ENCODE results near the gene PDCL3. TPM values are rescaled to one million over a fixed set of nuclear protein-coding genes. Genes with fewer than 3 reads are reported as not detected.

The PDCL3 gene
- total RNA-seq, 5 donors from 2014 or later (not counting 1 experiment from before 2014, with no cell fraction given) = 17.2 to 21.9 (median 18.6) TPM

DNA sequence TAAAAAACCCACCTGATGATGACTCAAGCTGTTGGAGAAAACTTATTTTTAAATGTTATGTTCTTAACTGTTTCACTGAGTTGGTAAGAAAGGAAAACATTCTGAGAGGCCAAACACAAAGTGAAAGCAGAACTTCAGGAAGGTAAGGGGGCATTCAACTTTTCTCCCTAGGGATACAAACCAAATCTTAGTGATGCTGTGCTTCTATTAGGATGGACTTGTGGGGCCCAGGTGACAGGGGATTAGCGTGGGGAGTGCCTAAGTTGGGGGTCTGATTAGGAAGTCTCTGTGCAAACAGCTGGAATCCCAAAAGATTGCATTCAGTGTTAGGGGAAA, 18.5 kb downstream of the PDCL3 start:
- H3K36me3 ChIP-seq (ENCODE audit: control insufficient read depth in 2 of 2, extremely low read depth in 1 of 2, insufficient read depth in 1 of 2, low read length in 1 of 2) = peaks cover 0 to 13% of the 10 kb centered on the region in 2 donors
- H3K27ac Mint-ChIP-seq = peak overlapping the region; percentile 98 to 99
- no peaks in the 10 kb centered on the region for H3K27me3 Mint-ChIP-seq
- ATAC-seq (replicated peaks in 1 of 4) = peak in 2 of 4 experiments; percentile 9 to 13
- peaks cover 5% of the 10 kb centered on the region for H3K36me3 Mint-ChIP-seq
- ChIA-PET POLR2A (interaction anchor here (0.6 to 1.9 kb wide), 7 partner anchors 10 to 570 kb away, joined by 3 to 16 read pairs (median 4); partner anchors contain the start of gene PDCL3 (in 2 of the 2)), CTCF (interaction anchor here (0.6 to 3.2 kb wide), 14 partner anchors 12 to 1090 kb away, joined by 3 to 21 read pairs (median 4); partner anchors contain the start of genes PDCL3 (in 2 of the 2) and RPL31 (in 1 of the 2))
- H3K27me3 ChIP-seq (replicated peaks in 1 of 2; ENCODE audit: control insufficient read depth in 2 of 2, extremely low read depth in 1 of 2, insufficient read depth in 2 of 2, low read length in 1 of 2) = no peaks in the 10 kb centered on the region
- no peak for DNase-seq
- no peaks in the 10 kb centered on the region for H3K9me3 ChIP-seq
- H3K4me1 ChIP-seq (ENCODE audit: control insufficient read depth in 1 of 2, extremely low read depth in 1 of 2, insufficient read depth in 2 of 2, low read length in 2 of 2) = peaks cover 14 to 41% of the 10 kb centered on the region in 2 experiments
- H3K4me3 Mint-ChIP-seq = peak overlapping the region; percentile 49 to 66 (median 52)
- no CpG with 5 or more reads among the region's 1 CpG for WGBS (ENCODE audit: insufficient coverage)
- peaks cover 34 to 53% (median 50%) of the 10 kb centered on the region in 3 donors for H3K4me1 Mint-ChIP-seq
- no peaks in the 10 kb centered on the region for H3K9me3 Mint-ChIP-seq
- H3K4me3 ChIP-seq (ENCODE audit: control insufficient read depth in 1 of 2, extremely low read depth in 1 of 2, low read length in 1 of 2) = peak overlapping the region in 1 of 2 donors; percentile 7
- H3K27ac ChIP-seq (ENCODE audit: low read length) = peak overlapping the region; percentile 92

DNA sequence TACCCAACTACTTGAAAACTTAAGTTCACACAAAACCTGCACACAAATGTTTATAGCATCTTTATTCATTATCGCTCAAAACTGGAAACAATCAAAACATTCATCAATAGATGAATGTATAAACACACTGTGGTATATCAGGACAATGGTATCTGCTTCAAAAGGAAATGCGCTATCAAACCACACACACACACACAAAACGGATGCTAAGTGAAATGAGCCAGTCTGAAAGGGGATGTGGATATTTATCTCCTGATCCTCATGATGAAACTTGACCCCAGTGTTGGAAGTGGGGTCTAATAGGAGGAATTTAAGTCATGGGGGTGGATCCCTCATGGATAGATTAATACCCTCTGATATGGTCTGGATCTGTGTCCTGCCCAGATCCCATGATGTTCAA, 22.0 kb downstream of the PDCL3 start:
- Histone ChIP-seq H3K9me3 (no peaks in the 10 kb centered on the region), H3K4me3 (ENCODE audit: control insufficient read depth in 1 of 2, extremely low read depth in 1 of 2, low read length in 1 of 2) (no peak overlapping the region), H3K27ac (ENCODE audit: low read length) (no peak overlapping the region), H3K36me3 (ENCODE audit: control insufficient read depth in 2 of 2, extremely low read depth in 1 of 2, insufficient read depth in 1 of 2, low read length in 1 of 2) (no peaks in the 10 kb centered on the region), H3K27me3 (replicated peaks in 1 of 2; ENCODE audit: control insufficient read depth in 2 of 2, extremely low read depth in 1 of 2, insufficient read depth in 2 of 2, low read length in 1 of 2) (peaks cover 0 to 6% of the 10 kb centered on the region in 2 experiments), H3K4me1 (ENCODE audit: control insufficient read depth in 1 of 2, extremely low read depth in 1 of 2, insufficient read depth in 2 of 2, low read length in 2 of 2) (peaks cover 14 to 44% of the 10 kb centered on the region in 2 experiments)
- ATAC-seq (replicated peaks in 1 of 4) (no peak), DNase-seq (peak in 3 of 35 experiments; percentile 24 to 30 (median 29))
- WGBS (ENCODE audit: insufficient coverage) = 80% methylated on average over 1 of the region's 3 CpGs
- Mint-ChIP-seq H3K27ac (peak overlapping the region in 1 of 2 donors; percentile 52), H3K4me1 (peaks cover 32 to 67% (median 66%) of the 10 kb centered on the region in 3 donors), H3K9me3 (no peaks in the 10 kb centered on the region), H3K4me3 (no peak overlapping the region), H3K27me3 (peaks cover 0 to 2% of the 10 kb centered on the region in 2 donors), H3K36me3 (no peaks in the 10 kb centered on the region)
- ChIA-PET CTCF (interaction anchor here in 1 of 2 donors (1.1 kb wide), 1 partner anchor 10 kb away, joined by 3 read pairs; no protein-coding TSS in a partner anchor), POLR2A (interaction anchor here in 1 of 2 donors (0.6 kb wide), 1 partner anchor 417 kb away, joined by 3 read pairs; the partner anchor contains the start of gene RPL31)

DNA sequence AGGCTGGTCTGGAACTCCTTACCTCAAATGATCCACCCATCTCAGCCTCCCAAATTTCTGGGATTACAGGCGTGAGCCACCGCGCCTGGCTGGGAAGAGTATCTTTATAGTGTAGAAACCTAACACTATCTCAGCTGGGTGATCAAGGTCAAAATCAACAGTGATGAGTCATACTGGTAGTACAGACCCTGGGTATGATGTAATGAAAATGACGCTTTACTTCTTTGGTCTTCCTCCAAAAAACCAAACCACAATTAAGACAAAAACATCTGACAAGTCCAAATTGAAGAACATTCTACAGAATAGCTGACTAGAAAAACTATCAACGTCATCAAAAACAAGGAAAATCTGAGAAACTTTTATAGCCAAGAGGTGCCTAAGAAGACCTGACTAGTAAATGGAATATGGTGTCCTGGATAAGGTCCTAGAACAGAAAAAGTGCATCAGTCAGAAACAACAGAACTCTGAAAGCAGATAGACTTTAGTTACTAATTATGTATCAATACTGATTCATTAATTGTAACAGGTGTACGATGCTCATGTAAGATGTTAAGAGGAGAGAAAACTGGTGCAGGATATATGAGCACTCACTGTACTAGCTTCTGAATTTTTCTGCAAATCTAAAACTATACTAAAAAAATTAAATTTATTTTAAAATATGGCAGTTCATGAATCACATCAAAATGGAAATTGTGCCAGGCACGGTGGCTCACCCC, 25.4 kb downstream of the PDCL3 start:
- Mint-ChIP-seq H3K4me1 (peaks cover 12 to 52% (median 49%) of the 10 kb centered on the region in 3 donors), H3K36me3 (no peaks in the 10 kb centered on the region), H3K27ac (peak overlapping the region; percentile 72 to 79), H3K4me3 (peak overlapping the region in 1 of 3 donors; percentile 13), H3K9me3 (no peaks in the 10 kb centered on the region), H3K27me3 (peaks cover 0 to 2% of the 10 kb centered on the region in 2 donors)
- no peaks in the 10 kb centered on the region for H3K9me3 ChIP-seq
- H3K27me3 ChIP-seq (replicated peaks in 1 of 2; ENCODE audit: control insufficient read depth in 2 of 2, extremely low read depth in 1 of 2, insufficient read depth in 2 of 2, low read length in 1 of 2) = peaks cover 0 to 6% of the 10 kb centered on the region in 2 experiments
- H3K4me1 ChIP-seq (ENCODE audit: control insufficient read depth in 1 of 2, extremely low read depth in 1 of 2, insufficient read depth in 2 of 2, low read length in 2 of 2) = peaks cover 0 to 15% of the 10 kb centered on the region in 2 experiments
- ChIA-PET CTCF (interaction anchor here (0.7 to 1.0 kb wide), 4 partner anchors 11 to 397 kb away, joined by 3 to 15 read pairs (median 5); partner anchors contain the start of gene PDCL3 (in 1 of the 2)), POLR2A (interaction anchor here in 1 of 2 donors (0.7 to 1.6 kb wide), 2 partner anchors 17 to 25 kb away, joined by 3 to 6 read pairs; partner anchors contain the start of gene PDCL3)
- no peak overlapping the region for H3K4me3 ChIP-seq (ENCODE audit: control insufficient read depth in 1 of 2, extremely low read depth in 1 of 2, low read length in 1 of 2)
- ATAC-seq (replicated peaks in 1 of 4) = peak; percentile 93 to 97 (median 96)
- no peaks in the 10 kb centered on the region for H3K36me3 ChIP-seq (ENCODE audit: control insufficient read depth in 2 of 2, extremely low read depth in 1 of 2, insufficient read depth in 1 of 2, low read length in 1 of 2)
- no CpG with 5 or more reads among the region's 7 CpGs for WGBS (ENCODE audit: insufficient coverage)
- DNase-seq = peak in 11 of 35 experiments; percentile 5 to 81 (median 21)
- no peak overlapping the region for H3K27ac ChIP-seq (ENCODE audit: low read length)

DNA sequence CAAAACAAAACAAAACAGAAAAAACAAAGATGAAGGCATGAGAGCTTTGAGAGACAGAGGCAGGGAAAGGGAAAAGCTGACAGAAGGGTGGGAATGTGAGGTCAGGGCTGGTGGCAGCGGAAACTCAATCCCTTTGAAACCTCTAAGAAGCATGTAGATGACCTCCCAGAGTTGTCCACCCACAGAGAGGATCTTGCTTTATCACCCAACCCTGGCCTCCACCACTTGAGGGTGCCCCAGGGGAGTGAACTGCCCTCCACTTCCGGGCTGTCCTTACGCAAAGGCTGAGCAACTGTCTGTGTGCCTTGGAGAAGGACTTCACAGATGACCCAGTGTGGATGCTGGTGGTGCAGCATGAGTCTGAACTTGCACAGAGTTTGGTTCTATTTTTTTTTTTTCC, 26.7 kb downstream of the PDCL3 start:
- H3K9me3 Mint-ChIP-seq = no peaks in the 10 kb centered on the region
- H3K4me3 ChIP-seq (ENCODE audit: control insufficient read depth in 1 of 2, extremely low read depth in 1 of 2, low read length in 1 of 2) = no peak overlapping the region
- H3K36me3 ChIP-seq (ENCODE audit: control insufficient read depth in 2 of 2, extremely low read depth in 1 of 2, insufficient read depth in 1 of 2, low read length in 1 of 2) = no peaks in the 10 kb centered on the region
- no peaks in the 10 kb centered on the region for H3K36me3 Mint-ChIP-seq
- DNase-seq (no peak), ATAC-seq (replicated peaks in 1 of 4) (no peak)
- peaks cover 1 to 21% of the 10 kb centered on the region in 2 experiments for H3K4me1 ChIP-seq (ENCODE audit: control insufficient read depth in 1 of 2, extremely low read depth in 1 of 2, insufficient read depth in 2 of 2, low read length in 2 of 2)
- WGBS (ENCODE audit: insufficient coverage) = no CpG with 5 or more reads among the region's 3 CpGs
- H3K9me3 ChIP-seq = no peaks in the 10 kb centered on the region
- no peak overlapping the region for H3K4me3 Mint-ChIP-seq
- CTCF ChIA-PET = no interaction called here
- H3K27ac ChIP-seq (ENCODE audit: low read length) = no peak overlapping the region
- peaks cover 20 to 50% (median 49%) of the 10 kb centered on the region in 3 donors for H3K4me1 Mint-ChIP-seq
- H3K27ac Mint-ChIP-seq = no peak overlapping the region
- H3K27me3 Mint-ChIP-seq = peaks cover 0 to 2% of the 10 kb centered on the region in 2 donors
- H3K27me3 ChIP-seq (replicated peaks in 1 of 2; ENCODE audit: control insufficient read depth in 2 of 2, extremely low read depth in 1 of 2, insufficient read depth in 2 of 2, low read length in 1 of 2) = peaks cover 0 to 6% of the 10 kb centered on the region in 2 experiments
- POLR2A ChIA-PET = no interaction called here

DNA sequence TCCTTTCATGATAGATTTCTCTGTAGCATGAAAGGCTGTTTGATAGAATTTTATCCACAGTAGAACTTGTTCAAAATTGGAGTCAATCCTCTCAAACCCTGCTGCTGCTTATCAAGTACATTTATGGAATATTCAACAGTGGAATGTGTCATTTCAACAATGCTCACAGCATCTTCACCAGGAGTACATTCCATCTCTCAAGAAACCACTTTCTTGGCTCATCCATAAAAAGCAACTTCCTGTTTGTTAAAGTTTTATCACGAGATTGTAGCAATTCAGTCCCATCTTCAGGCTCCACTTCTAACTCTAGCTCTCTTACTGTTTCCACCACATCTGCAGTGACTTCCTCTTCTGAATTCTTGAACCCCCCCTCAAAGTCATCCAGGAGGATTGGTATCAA, 29.4 kb downstream of the PDCL3 start:
- 22% methylated on average over 1 of the region's 1 CpG for WGBS (ENCODE audit: insufficient coverage)
- Histone ChIP-seq H3K27me3 (replicated peaks in 1 of 2; ENCODE audit: control insufficient read depth in 2 of 2, extremely low read depth in 1 of 2, insufficient read depth in 2 of 2, low read length in 1 of 2) (peaks cover 0 to 6% of the 10 kb centered on the region in 2 experiments), H3K9me3 (no peaks in the 10 kb centered on the region), H3K27ac (ENCODE audit: low read length) (no peak overlapping the region), H3K4me3 (ENCODE audit: control insufficient read depth in 1 of 2, extremely low read depth in 1 of 2, low read length in 1 of 2) (no peak overlapping the region), H3K4me1 (ENCODE audit: control insufficient read depth in 1 of 2, extremely low read depth in 1 of 2, insufficient read depth in 2 of 2, low read length in 2 of 2) (peaks cover 4 to 18% of the 10 kb centered on the region in 2 experiments), H3K36me3 (ENCODE audit: control insufficient read depth in 2 of 2, extremely low read depth in 1 of 2, insufficient read depth in 1 of 2, low read length in 1 of 2) (no peaks in the 10 kb centered on the region)
- no peak for ATAC-seq (replicated peaks in 1 of 4)
- Mint-ChIP-seq H3K27me3 (peaks cover 0 to 2% of the 10 kb centered on the region in 2 donors), H3K9me3 (no peaks in the 10 kb centered on the region), H3K4me3 (no peak overlapping the region), H3K4me1 (peaks cover 20 to 37% (median 32%) of the 10 kb centered on the region in 3 donors), H3K36me3 (no peaks in the 10 kb centered on the region), H3K27ac (no peak overlapping the region)
- ChIA-PET POLR2A (interaction anchor here in 1 of 2 donors (0.7 kb wide), 1 partner anchor 30 kb away, joined by 3 read pairs; no protein-coding TSS in a partner anchor), CTCF (no interaction called here)
- DNase-seq = no peak

DNA sequence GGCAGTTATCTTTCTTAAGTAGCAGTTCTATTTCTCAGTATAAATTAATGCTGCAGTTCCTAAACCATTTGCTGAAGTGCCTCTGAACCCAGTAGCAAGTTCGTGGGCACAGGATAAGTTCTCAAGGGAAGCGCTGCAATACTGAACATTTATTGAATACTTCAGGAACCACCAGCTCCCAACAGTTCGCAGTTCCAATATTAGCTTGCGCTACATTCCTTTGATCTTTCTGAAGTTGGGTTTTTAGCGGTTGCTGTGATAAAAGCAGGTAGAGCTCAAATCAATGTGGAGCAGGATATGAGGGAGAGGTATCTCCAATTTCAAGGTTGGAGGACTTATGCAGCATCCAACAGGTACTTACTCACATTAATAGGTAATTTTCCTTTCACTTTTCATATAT, 33.7 kb downstream of the PDCL3 start:
- Mint-ChIP-seq H3K9me3 (no peaks in the 10 kb centered on the region), H3K4me3 (no peak overlapping the region), H3K27ac (no peak overlapping the region), H3K36me3 (no peaks in the 10 kb centered on the region), H3K27me3 (no peaks in the 10 kb centered on the region), H3K4me1 (peaks cover 16 to 24% (median 17%) of the 10 kb centered on the region in 3 donors)
- Histone ChIP-seq H3K36me3 (ENCODE audit: control insufficient read depth in 2 of 2, extremely low read depth in 1 of 2, insufficient read depth in 1 of 2, low read length in 1 of 2) (no peaks in the 10 kb centered on the region), H3K27me3 (replicated peaks in 1 of 2; ENCODE audit: control insufficient read depth in 2 of 2, extremely low read depth in 1 of 2, insufficient read depth in 2 of 2, low read length in 1 of 2) (no peaks in the 10 kb centered on the region), H3K9me3 (no peaks in the 10 kb centered on the region), H3K27ac (ENCODE audit: low read length) (no peak overlapping the region), H3K4me1 (ENCODE audit: control insufficient read depth in 1 of 2, extremely low read depth in 1 of 2, insufficient read depth in 2 of 2, low read length in 2 of 2) (peaks cover 4 to 6% of the 10 kb centered on the region in 2 experiments), H3K4me3 (ENCODE audit: control insufficient read depth in 1 of 2, extremely low read depth in 1 of 2, low read length in 1 of 2) (no peak overlapping the region)
- ATAC-seq (replicated peaks in 1 of 4) = no peak
- CTCF ChIA-PET = interaction anchor here (0.7 to 2.2 kb wide), 3 partner anchors 11 to 17 kb away, joined by 3 to 6 read pairs (median 3); no protein-coding TSS in a partner anchor
- WGBS (ENCODE audit: insufficient coverage) = no CpG with 5 or more reads among the region's 5 CpGs
- DNase-seq = no peak
- POLR2A ChIA-PET = no interaction called here
